ENCODE data around the gene KDM5B. TPM values are rescaled to one million over a fixed set of nuclear protein-coding genes. Genes with fewer than 3 reads are reported as not detected.

Gene KDM5B
- total RNA-seq, 1 experiment from 2014 or later = 44.6 TPM

- peaks cover 5% of the 10 kb centered on the region; the same call in 1 of the 2 replicates for H3K27me3 ChIP-seq (ENCODE audit: insufficient read depth, low read length)
- no peak overlapping the region for H3K9ac ChIP-seq (ENCODE audit: low read length)
- BruUV-seq (replicated peaks) = no TSS peak
- no peaks in the 10 kb centered on the region for H3K9me2 ChIP-seq (ENCODE audit: insufficient read depth)
- no peaks in the 10 kb centered on the region for H3K79me2 ChIP-seq (ENCODE audit: insufficient read depth, low read length)
- H3K9me3 ChIP-seq (ENCODE audit: control insufficient read depth in 1 of 2, insufficient read depth in 1 of 2, low read depth in 1 of 2, low read length in 2 of 2) = no peaks in the 10 kb centered on the region
- H3K4me3 ChIP-seq (replicated peaks in 1 of 2; ENCODE audit: low read depth in 1 of 2, low read length in 2 of 2) = no peak overlapping the region
- H3K4me1 ChIP-seq (ENCODE audit: control insufficient read depth in 1 of 2, insufficient read depth in 2 of 2, low read length in 2 of 2) = peaks cover 0 to 4% of the 10 kb centered on the region in 2 experiments; a peak in 1 of 4 replicates
- POLR2A ChIA-PET = no interaction called here
- no peak overlapping the region for H2AFZ ChIP-seq (ENCODE audit: low read depth, low read length, poor library complexity, severe bottlenecking)
- TF ChIP-seq REST (IDR thresholded peaks at IDR 0.05; ENCODE audit: low read depth) (no peak), ZNF274 (IDR thresholded peaks at IDR 0.05; ENCODE audit: low read depth, low read length) (no peak), ATF3 (IDR thresholded peaks at IDR 0.05) (no peak), POLR2A (IDR thresholded peaks at IDR 0.05; ENCODE audit: borderline replicate concordance, extremely low read depth, insufficient read depth, insufficient read length) (no peak), CTCF (IDR thresholded peaks at IDR 0.05 in 2 of 3, conservative IDR thresholded peaks at IDR 0.05 in 1 of 3; ENCODE audit: borderline replicate concordance in 1 of 3, insufficient read depth in 1 of 3, low read depth in 2 of 3, low read length in 2 of 3) (no peak), CEBPB (IDR thresholded peaks at IDR 0.05; ENCODE audit: low read depth) (no peak), SRF (IDR thresholded peaks at IDR 0.05; ENCODE audit: low read depth) (no peak), ZFX (IDR thresholded peaks at IDR 0.05) (no peak), CBX3 (IDR thresholded peaks at IDR 0.05; ENCODE audit: low read depth) (no peak), ELF1 (IDR thresholded peaks at IDR 0.05; ENCODE audit: borderline replicate concordance, low read depth) (no peak), SP1 (IDR thresholded peaks at IDR 0.05; ENCODE audit: low read depth) (no peak), POLR2AphosphoS5 (IDR thresholded peaks at IDR 0.05; ENCODE audit: low read depth, low read length) (no peak), YY1 (IDR thresholded peaks at IDR 0.05; ENCODE audit: extremely low read depth, insufficient replicate concordance, low read depth, low read length) (no peak), RAD21 (IDR thresholded peaks at IDR 0.05; ENCODE audit: low read depth) (no peak), EGR1 (IDR thresholded peaks at IDR 0.05; ENCODE audit: low read depth) (no peak), FOSL1 (IDR thresholded peaks at IDR 0.05; ENCODE audit: low read depth) (no peak)
- H3K36me3 ChIP-seq (ENCODE audit: control insufficient read depth in 1 of 2, insufficient read depth in 2 of 2, low read length in 2 of 2) = no peaks in the 10 kb centered on the region
- H4K20me1 ChIP-seq (ENCODE audit: insufficient read depth) = no peaks in the 10 kb centered on the region
- no peak for DNase-seq (ENCODE audit: low read depth, low spot score)
- H3K27ac ChIP-seq (ENCODE audit: low read depth, low read length) = no peak overlapping the region
- CTCF ChIA-PET = no interaction called here
- H3K4me2 ChIP-seq (ENCODE audit: low read length) = no peak overlapping the region
- ATAC-seq = no peak
- RAD21 ChIA-PET (ENCODE audit: low non-redundant PET in 1 of 2, low total read pairs in 2 of 2, uncharacterized antibody in 2 of 2, unreplicated experiment in 2 of 2) = no interaction called here
- intact Hi-C loops (cut with micrococcal nuclease) = no loop called here
Observed at GRCh38 chr1:202834771-202835547, 26.7 kb upstream of the KDM5B start.

All from HCT116 (cell line).